Measurements from ENCODE around the gene ZBTB39.

- TF ChIP-seq CTCF (IDR thresholded peaks at IDR 0.05; ENCODE audit: insufficient read depth, low read length) = no peak
- no peak for TF ChIP-seq POLR2AphosphoS5 (IDR thresholded peaks at IDR 0.05; ENCODE audit: low read depth)
- no peak for TF ChIP-seq SPI1 (IDR thresholded peaks at IDR 0.05; ENCODE audit: borderline replicate concordance, low read depth)
- no peak for TF ChIP-seq GABPA (IDR thresholded peaks at IDR 0.05; ENCODE audit: low read depth)
Measured at GRCh38 chr12:57009949-57010626, 3.7 kb upstream of the ZBTB39 start.
